OCI-LY1 (cell line): ENCODE data around the gene WWOX.

Experiments
- H2AFZ ChIP-seq: fragments of 200-600 bp; sonication (generic), shearing (Covaris generic); 2 replicates; pipeline ENCODE4 v1.6.0; 2014; ENCODE audit warnings: antibody characterized with exemption, mild to moderate bottlenecking, low read length
- H3F3A ChIP-seq: fragments of 200-600 bp; sonication (generic), shearing (Covaris generic); 2 replicates; pipeline ENCODE4 v1.6.0; 2014; ENCODE audit warnings: mild to moderate bottlenecking, antibody characterized with exemption, low read length, moderate library complexity; ENCODE audit not compliant: insufficient read depth
- H3K27ac ChIP-seq: fragments of 200-600 bp; sonication (generic); 2 replicates; pipeline ENCODE4 v1.5.1; 2014; ENCODE audit warnings: low read length, mixed run types, mild to moderate bottlenecking, low read depth; ENCODE audit not compliant: poor library complexity, severe bottlenecking
- H3K27me3 ChIP-seq: fragments of 200-600 bp; sonication (generic); 2 replicates; pipeline ENCODE4 v1.6.0; 2014; ENCODE audit warnings: antibody characterized with exemption, mild to moderate bottlenecking, low read length, moderate library complexity; ENCODE audit not compliant: insufficient read depth
- H3K36me3 ChIP-seq: fragments of 200-600 bp; sonication (generic); 2 replicates; pipeline ENCODE4 v1.6.1; 2014; ENCODE audit warnings: mild to moderate bottlenecking, antibody characterized with exemption, low read length, moderate library complexity, mixed read lengths; ENCODE audit not compliant: insufficient read depth
- H3K4me1 ChIP-seq: fragments of 200-600 bp; sonication (generic); 2 replicates; pipeline ENCODE4 v1.5.1; 2014; ENCODE audit warnings: mild to moderate bottlenecking, low read length, moderate library complexity; ENCODE audit not compliant: insufficient read depth, severe bottlenecking
- H3K4me2 ChIP-seq: fragments of 200-600 bp; sonication (generic), shearing (Covaris generic); 2 replicates; pipeline ENCODE4 v1.6.1; 2014; ENCODE audit warnings: low read length
- H3K4me3 ChIP-seq: fragments of 200-600 bp; sonication (generic); 2 replicates; pipeline ENCODE4 v1.5.1; 2014; ENCODE audit warnings: low read length, low read depth, mild to moderate bottlenecking, mixed read lengths; ENCODE audit not compliant: poor library complexity, severe bottlenecking
- H3K79me2 ChIP-seq: fragments of 200-600 bp; shearing (Covaris generic); 2 replicates; pipeline ENCODE4 v1.6.1; 2016; ENCODE audit warnings: mixed run types, low read length, mixed read lengths; ENCODE audit not compliant: insufficient read depth
- H3K9ac ChIP-seq: fragments of 200-600 bp; sonication (generic), shearing (Covaris generic); 2 replicates; pipeline ENCODE4 v1.6.1; 2014; ENCODE audit warnings: mild to moderate bottlenecking, low read length, mixed read lengths
- H3K9me2 ChIP-seq: fragments of 200-600 bp; sonication (generic), shearing (Covaris generic); 2 replicates; pipeline ENCODE4 v1.6.1; 2014; ENCODE audit warnings: low read depth, mild to moderate bottlenecking, low read length, mixed read lengths
- H3K9me3 ChIP-seq: fragments of 200-600 bp; shearing (Covaris generic); 2 replicates; pipeline ENCODE4 v1.6.1; 2014; ENCODE audit warnings: low read length, mixed read lengths
- H4K20me1 ChIP-seq: fragments of 200-600 bp; sonication (generic), shearing (Covaris generic); 2 replicates; pipeline ENCODE4 v1.6.0; 2016; ENCODE audit warnings: mild to moderate bottlenecking, low read length; ENCODE audit not compliant: insufficient read depth
- EZH2 ChIP-seq: fragments of 200-600 bp; sonication (generic), shearing (Covaris generic); IDR thresholded peaks from 2 replicates; pipeline ENCODE4 v1.8.0; 2017; ENCODE audit warnings: borderline replicate concordance, mixed run types, mild to moderate bottlenecking, antibody characterized with exemption, low read length, moderate library complexity, mixed read lengths
- TF ChIP-seq, protein P1 (sequence below): fragments of 200-600 bp; sonication (generic), shearing (Covaris generic); IDR thresholded peaks from 2 replicates; pipeline ENCODE4 v1.5.1; 2017; ENCODE audit warnings: mild to moderate bottlenecking, antibody characterized with exemption, low read length, moderate library complexity, mixed read lengths

WWOX gene

DNA sequence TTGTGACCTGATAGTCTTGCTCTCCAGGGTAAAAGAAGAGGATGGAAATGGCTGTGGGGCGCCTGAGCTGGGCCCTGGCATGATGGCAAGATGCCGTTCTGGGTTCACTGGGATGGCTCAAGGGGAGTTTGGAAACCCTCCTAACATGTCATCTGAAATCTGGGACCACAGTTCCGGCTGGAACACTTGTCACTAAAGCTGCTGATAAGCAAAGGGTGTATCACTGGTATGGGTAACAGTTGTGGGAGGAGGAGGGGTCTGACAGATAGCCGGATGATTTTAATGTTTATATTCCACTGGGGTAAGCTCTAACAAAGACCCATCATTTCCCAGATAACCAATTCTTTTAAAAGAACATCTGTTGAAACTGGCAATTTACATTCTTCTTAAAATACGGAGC lies 390.2 kb downstream of the WWOX start:
- Histone ChIP-seq H3K9me2 (no peaks in the 10 kb centered on the region), H4K20me1 (no peaks in the 10 kb centered on the region), H3K4me3 (no peak overlapping the region), H2AFZ (no peak overlapping the region), H3K36me3 (no peaks in the 10 kb centered on the region), H3F3A (no peaks in the 10 kb centered on the region), H3K27ac (no peak overlapping the region), H3K9ac (no peak overlapping the region), H3K4me2 (no peak overlapping the region), H3K4me1 (no peaks in the 10 kb centered on the region), H3K27me3 (no peaks in the 10 kb centered on the region), H3K79me2 (no peaks in the 10 kb centered on the region), H3K9me3 (no peaks in the 10 kb centered on the region)
- TF ChIP-seq EZH2: no peak
- TF ChIP-seq, protein P1, sequence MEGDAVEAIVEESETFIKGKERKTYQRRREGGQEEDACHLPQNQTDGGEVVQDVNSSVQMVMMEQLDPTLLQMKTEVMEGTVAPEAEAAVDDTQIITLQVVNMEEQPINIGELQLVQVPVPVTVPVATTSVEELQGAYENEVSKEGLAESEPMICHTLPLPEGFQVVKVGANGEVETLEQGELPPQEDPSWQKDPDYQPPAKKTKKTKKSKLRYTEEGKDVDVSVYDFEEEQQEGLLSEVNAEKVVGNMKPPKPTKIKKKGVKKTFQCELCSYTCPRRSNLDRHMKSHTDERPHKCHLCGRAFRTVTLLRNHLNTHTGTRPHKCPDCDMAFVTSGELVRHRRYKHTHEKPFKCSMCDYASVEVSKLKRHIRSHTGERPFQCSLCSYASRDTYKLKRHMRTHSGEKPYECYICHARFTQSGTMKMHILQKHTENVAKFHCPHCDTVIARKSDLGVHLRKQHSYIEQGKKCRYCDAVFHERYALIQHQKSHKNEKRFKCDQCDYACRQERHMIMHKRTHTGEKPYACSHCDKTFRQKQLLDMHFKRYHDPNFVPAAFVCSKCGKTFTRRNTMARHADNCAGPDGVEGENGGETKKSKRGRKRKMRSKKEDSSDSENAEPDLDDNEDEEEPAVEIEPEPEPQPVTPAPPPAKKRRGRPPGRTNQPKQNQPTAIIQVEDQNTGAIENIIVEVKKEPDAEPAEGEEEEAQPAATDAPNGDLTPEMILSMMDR: no peak

DNA sequence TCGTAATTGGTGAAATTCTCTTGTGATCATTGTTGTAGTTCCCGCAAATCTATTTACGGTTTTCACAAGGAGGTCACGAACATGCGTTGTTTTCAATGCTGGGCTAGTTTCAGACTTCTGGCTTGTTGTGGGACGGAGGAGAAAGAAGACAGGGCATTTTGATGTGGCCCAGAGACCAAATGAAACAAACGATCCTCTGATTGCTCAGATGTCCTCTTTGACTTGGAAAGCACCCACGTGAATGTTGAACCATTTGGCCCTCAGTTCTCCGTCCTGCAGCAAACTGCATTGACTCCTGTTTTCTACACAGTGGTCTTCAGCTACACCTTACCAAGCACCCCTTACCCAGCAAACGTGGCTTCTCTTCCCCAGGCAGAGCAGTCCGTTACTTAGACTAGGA lies 391.0 kb downstream of the WWOX start:
- no peak overlapping the region for H3K27ac ChIP-seq
- no peak overlapping the region for H3K4me3 ChIP-seq
- H3K36me3 ChIP-seq: no peaks in the 10 kb centered on the region
- H3K4me1 ChIP-seq: no peaks in the 10 kb centered on the region
- no peaks in the 10 kb centered on the region for H3K79me2 ChIP-seq
- no peaks in the 10 kb centered on the region for H3F3A ChIP-seq
- H3K9me2 ChIP-seq: no peaks in the 10 kb centered on the region
- TF ChIP-seq, protein P1: no peak
- no peak for TF ChIP-seq EZH2
- H3K27me3 ChIP-seq: no peaks in the 10 kb centered on the region
- H3K9ac ChIP-seq: no peak overlapping the region
- H2AFZ ChIP-seq: no peak overlapping the region
- H3K9me3 ChIP-seq: no peaks in the 10 kb centered on the region
- no peaks in the 10 kb centered on the region for H4K20me1 ChIP-seq
- H3K4me2 ChIP-seq: no peak overlapping the region

DNA sequence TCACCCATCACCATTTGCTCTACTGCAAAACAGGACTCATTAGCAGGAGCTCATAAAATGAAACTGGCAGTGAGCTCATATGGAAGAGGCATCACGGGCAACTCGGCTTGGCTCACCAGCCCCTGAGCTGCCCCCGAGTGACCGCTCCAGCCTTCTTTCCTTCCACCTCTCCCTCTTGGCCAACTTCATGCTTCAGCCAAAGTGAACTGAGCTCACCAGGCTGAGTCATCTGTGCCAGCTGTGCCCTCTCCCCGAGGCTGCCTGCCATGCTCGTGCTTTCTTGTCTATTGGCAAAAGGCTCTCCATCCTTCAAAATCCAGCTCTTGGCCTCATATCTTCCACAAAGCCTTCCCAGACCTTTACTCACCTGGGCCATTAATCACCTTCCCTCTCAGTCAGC lies 391.4 kb downstream of the WWOX start:
- TF ChIP-seq, protein P1: no peak
- TF ChIP-seq EZH2: no peak
- Histone ChIP-seq H3K36me3 (no peaks in the 10 kb centered on the region), H3K4me2 (no peak overlapping the region), H3K9me2 (no peaks in the 10 kb centered on the region), H3K4me1 (no peaks in the 10 kb centered on the region), H2AFZ (no peak overlapping the region), H3K9ac (no peak overlapping the region), H3F3A (no peaks in the 10 kb centered on the region), H3K27me3 (no peaks in the 10 kb centered on the region), H3K4me3 (no peak overlapping the region), H3K27ac (no peak overlapping the region), H3K9me3 (no peaks in the 10 kb centered on the region), H3K79me2 (no peaks in the 10 kb centered on the region), H4K20me1 (no peaks in the 10 kb centered on the region)
